NCI-H187 (cell line): ENCODE measurements around the gene ORC1.
A peak's percentile ranks its signal among the peaks of the same experiment; 100 is the strongest.

Source experiments
- DNase-seq, 2 experiments: peaks; one replicate each; lab custom pipeline; 2025; lab: John Stamatoyannopoulos, UW

The ORC1 gene

DNA sequence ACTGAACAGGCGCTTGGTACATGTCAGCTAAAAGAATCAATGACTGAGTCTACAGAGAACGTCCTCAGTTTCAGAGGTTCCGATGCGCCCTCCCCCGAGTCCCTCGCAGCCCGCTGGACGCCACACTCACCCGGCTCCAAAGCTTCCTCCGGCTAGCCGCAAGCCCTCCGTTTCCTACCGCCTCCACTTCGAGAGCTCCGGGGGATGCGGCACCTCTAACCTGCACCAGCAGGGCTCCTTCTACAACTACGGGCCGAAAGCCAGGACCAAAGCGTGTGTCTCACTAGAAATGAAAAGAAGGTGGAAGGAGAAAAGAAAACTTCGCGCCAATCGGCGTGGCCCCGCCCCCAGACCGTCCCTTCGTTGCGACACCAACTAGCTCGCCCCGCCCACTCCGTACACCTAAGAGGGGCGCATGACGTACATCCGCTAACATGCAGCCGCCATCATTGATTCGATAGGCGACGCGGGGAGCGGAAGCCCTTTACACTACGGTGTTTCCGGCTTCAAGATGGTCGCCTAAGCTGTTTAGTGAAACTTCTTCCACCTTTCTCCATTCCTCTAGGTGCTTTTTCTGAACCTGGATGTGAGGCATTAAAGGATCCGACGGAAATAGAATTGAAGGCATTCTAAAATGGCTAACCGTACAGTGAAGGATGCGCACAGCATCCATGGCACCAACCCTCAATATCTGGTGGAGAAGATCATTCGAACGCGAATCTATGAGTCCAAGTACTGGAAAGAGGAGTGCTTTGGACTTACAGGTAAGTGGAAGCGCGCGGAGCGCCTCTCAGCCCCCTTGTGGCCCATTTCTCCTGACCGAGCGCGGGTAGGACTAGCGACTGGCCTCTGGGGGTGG, at the start of gene ORC1, which contains the start of gene PRPF38A:
Gene ORC1 (minus strand): TSS at position 308 of the 859 bp plus-strand sequence. CDS start 2,200 bp downstream, outside the sequence.
Gene PRPF38A (plus strand): TSS at position 487 of the 859 bp plus-strand sequence. CDS start 148 bp downstream, at position 635.
- DNase-seq: peak; percentile 95 to 97

DNA sequence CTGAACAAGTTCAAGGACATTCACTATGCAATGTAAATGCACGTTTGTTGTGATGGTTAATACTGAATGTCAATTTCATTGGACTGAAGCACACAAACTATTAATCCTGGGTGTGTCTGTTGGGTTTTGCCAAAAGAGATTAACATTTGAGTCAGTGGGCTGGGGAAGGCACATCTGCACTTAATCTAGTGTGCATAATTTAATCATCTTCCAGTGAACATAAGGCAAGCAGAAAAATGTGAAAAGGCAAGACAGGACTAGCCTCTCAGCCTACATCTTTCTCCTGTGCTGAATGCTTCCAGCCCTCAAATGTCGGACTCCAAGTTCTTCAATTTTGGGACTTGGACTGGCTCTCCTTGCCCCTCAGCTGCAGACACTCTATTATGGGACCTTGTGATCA, 40.2 kb upstream of the ORC1 start:
- DNase-seq: no peak

GRCh38 chr1:52439976-52440375, 35.8 kb upstream of the ORC1 start:
- no peak for DNase-seq

- DNase-seq: no peak
Observed at GRCh38 chr1:52436817-52437216, 32.6 kb upstream of the ORC1 start.

DNA sequence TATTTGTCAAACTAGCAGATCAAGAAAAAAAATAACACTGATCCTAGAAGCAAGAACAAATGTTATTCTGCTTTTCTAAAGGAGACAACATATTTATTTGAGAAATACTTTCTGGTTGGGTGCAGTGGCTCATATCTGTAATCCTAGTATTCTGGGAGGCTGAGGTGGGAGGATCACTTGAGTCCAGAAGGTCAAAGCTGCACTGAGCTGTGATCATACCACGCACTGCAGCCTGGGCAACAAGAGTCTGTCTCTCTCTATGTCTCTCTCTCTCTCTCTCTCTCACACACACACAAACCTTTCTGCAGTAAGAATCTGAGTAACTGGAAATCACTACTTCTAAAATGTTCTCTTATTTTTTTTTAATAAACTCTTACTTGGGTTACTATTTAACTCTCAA, 31.4 kb upstream of the ORC1 start:
- DNase-seq: no peak

GRCh38 chr1:52435211-52435610, 31.0 kb upstream of the ORC1 start:
- no peak for DNase-seq

DNA sequence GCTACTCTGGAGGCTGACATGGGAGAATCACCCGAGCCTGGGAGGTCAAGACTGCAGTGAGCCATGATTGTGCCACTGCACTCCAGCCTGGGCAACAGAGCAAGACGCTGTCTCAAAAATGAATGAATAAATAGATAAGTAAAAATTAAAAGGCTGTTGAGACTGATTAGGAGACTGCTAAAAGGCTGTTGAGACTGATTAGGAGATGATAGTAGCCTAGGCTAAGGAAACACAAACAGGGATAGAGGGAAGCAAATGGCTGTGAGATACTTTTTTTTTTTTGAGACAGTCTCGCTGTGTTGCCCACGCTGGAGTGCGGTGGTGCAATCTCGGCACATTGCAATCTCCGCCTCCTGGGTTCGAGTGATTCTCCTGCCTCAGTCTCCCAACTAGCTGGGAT, 28.6 kb upstream of the ORC1 start:
- DNase-seq: no peak

DNA sequence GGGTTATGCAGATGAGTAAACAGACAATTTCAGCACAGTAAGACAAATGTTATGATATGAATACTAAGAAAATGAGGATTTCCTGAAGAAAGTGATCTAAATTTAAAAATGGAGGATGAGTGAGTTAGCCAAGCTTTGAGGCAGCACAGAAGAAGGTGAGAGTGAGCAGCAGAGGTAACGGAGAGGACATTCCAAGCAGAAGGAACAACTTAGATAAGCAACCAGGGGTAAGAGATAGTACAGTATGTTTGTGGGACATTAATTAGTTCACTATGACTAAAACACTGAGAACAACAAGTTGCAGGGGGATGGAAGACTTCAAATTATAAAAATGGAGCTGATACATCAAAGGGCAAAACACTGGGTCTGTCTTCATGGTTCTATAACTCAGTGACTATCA, 22.9 kb upstream of the ORC1 start:
- DNase-seq: no peak

DNA sequence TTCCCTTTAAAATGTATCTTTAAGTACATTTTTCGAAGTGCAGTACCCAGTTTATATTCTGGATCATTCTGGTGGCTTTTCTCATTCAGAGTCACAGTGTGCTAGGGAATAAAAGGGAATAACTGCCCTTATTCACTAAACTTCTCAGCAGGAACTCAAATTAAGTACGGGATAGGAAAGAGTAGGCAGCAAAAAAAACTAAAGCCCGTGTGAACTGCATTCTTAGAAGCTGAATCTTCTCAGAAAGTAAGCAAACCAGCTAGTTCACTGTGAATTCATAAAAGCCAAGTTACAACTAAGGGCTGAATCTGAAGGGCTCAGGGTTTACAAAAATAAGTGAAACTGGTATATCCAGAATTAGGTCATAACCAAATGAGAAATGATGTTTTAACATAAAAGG, 22.1 kb upstream of the ORC1 start:
- DNase-seq: no peak

GRCh38 chr1:52424813-52425212, 20.6 kb upstream of the ORC1 start:
- no peak for DNase-seq

- no peak for DNase-seq
Observed at GRCh38 chr1:52424231-52424636, 20.0 kb upstream of the ORC1 start.

DNA sequence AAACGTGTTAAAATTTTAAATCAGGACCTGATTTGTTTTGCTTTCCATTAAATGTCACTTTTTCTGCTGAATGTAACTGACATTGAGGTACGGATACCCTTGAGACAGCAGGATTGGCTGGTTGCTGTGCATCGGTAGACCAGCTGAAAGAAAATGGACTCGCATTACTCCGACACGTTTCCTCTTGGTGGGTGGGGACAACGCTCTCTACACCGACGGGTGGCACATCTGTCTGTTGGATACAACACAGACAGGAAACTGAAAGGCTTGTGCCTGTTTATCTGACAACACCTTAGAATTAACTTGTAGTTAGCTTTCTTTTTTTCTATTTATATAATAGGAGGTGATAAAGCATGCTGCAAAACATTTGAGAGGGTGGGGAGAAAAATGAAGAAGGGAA, 19.5 kb upstream of the ORC1 start:
- no peak for DNase-seq

DNA sequence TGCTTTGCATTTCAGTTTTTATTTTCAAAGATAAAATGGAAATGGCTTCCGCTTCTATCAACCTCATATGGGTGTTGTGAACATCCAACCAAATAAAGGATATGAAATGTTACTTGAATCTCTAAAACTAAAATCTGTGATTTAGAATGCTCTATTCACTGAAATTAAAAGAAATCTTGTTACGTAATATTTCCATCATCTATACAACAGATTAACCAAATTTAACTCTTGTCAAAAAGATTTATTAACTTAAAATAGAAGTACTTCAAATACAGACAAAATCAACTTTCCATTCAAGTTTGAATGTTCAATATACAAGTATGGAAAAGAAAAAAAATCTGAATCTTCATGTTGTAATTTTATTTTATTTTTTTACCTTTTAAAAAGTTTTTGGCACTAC, 18.8 kb upstream of the ORC1 start:
- no peak for DNase-seq

DNA sequence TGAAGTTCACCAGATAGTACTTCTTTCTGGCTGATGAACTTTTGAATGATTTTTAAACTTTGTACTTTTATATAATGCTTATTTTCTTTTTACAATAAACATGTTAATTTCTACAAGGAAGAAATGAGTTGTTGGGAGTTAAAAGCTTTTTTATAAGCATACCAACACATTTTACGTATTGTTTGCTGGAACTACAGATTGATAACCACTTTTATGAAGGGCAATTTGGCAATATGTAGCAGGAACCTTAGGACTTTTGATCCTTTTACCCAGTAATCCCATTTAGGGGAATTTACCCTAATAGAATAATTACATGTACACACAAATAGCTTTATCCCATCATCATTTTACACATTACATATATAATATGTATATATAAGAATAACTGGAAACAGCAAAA, 16.5 kb upstream of the ORC1 start:
- DNase-seq: no peak

DNA sequence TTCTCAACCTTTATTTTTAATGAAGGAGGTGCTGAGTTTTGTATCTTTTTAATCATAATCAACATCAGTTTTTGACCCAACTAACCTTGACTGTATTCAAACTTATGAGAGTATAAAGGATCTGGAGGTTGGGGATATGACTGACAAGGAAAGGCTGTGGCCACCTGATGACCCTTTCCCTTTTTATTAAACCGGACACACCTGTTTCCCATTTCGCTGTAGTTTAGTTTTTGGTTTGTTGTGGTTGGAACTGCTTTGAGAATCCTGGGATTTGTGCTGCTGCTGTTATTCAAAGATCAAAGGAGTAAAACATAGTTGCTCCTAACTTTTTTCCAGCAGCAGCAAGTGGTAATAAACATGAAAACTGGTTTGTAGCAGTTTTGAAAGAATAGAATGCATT, 12.6 kb upstream of the ORC1 start:
- DNase-seq: no peak

- no peak for DNase-seq
Observed at GRCh38 chr1:52414942-52415341, 10.7 kb upstream of the ORC1 start.

- no peak for DNase-seq
Observed at GRCh38 chr1:52413410-52413989, 9.3 kb upstream of the ORC1 start.

- no peak for DNase-seq
Observed at GRCh38 chr1:52404975-52405338, 734 bp upstream of the ORC1 start.

DNA sequence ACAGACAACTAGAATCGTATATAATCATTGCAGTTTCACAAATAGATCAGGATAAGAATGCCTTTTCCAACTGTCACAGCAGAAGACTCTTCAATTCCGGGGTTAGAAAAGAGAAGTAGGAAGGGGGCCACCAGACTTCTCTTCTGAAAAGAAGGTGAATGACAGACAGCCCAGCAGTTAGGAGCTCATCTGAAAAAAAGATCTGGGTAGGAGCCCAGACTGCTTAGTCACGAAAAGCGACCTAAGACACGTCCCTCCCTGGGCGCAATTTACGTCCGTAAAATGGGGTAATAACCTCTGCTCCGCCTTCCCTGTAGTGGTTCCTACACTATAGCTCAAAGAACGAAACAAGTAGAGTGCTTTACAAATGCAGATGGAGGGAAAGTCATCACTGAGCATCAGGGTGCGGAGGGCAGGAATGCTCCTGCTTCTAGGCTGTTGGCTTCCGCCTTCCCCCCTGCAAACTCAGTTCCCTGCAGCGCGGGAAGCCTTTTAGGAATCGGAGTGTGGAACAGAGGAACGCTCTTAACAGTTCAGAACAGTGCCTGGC, 582 bp downstream of the ORC1 start:
- DNase-seq: peak; percentile 3 to 28

GRCh38 chr1:52402860-52403240, 1.4 kb downstream of the ORC1 start:
- DNase-seq: no peak

DNA sequence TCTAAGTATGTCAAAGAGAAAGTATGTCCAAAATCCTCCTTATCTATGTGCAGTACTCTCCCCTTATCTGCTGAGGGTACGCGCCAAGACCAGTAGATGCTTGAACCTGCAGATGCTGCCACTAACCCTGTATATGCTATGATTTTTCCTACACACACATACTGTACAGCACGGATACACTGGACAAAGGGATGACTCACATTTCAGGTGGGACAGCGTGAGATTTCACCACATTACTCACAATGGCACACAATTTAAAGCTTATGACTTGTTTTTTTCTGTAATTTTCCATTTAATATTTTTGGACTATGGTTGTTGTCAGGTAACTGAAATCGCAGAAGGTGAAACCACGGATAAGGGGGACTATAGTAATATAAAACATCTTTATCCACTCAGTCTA, 4.1 kb downstream of the ORC1 start:
- DNase-seq: no peak

- DNase-seq: no peak
Observed at GRCh38 chr1:52399629-52400028, 4.6 kb downstream of the ORC1 start.

DNA sequence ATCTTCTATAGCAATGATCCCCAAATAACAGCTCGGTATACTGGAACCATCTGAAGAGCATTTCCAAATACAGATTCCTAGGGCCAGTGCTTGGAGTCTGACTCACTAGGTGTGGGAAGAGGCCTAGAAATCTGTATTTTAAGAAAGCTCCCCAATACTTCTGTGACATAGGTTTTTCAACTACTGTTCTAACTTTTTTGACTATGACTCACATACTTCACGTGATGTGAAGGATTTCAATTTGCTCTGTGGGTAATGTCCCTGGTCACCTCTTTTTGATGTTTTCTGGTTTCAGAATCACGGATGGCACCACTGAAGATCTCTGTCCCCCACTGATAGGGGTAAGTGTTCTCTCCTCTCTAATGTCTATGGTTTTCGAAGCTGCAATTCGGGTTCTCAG, 11.0 kb downstream of the ORC1 start:
- DNase-seq: no peak
